Testis (tissue), 3 donors: ENCODE measurements around the gene CD80. TPM values are rescaled to one million over a fixed set of nuclear protein-coding genes. Genes with fewer than 3 reads are reported as not detected.

Experiments used
- DNase-seq: peaks from one replicate; pipeline ENCODE4 v3.0.0-alpha.2; 2019
- H3K27ac ChIP-seq, 2 donors: fragments of 200-600 bp; sonication (generic); one replicate each; pipeline ENCODE4 v1.5.1; 2019
- H3K27me3 ChIP-seq: fragments of 200-600 bp; sonication (generic); one replicate; pipeline ENCODE4 v1.5.1; 2019
- H3K36me3 ChIP-seq: fragments of 200-600 bp; sonication (generic); one replicate; pipeline ENCODE4 v1.5.1; 2017; ENCODE audit warnings: low read depth; ENCODE audit errors: missing control alignments
- H3K4me1 ChIP-seq: fragments of 200-600 bp; sonication (generic); one replicate; pipeline ENCODE4 v1.5.1; 2019
- H3K4me3 ChIP-seq, 2 donors: fragments of 200-600 bp; sonication (generic); one replicate each; pipeline ENCODE4 v1.5.1; 2017 to 2019
- H3K9me3 ChIP-seq: fragments of 200-600 bp; sonication (generic); one replicate; pipeline ENCODE4 v1.5.1; 2017
- CTCF ChIP-seq, 3 experiments: fragments of 450-650 bp in 2 of 3; fragments of 200-600 bp in 1 of 3; sonication (generic) in 1 of 3; IDR thresholded peaks; one replicate each; pipeline ENCODE4 v1.5.1; 2016 to 2019; ENCODE audit warnings: antibody characterized with exemption in 3 of 3, mild to moderate bottlenecking in 2 of 3, moderate library complexity in 1 of 3
- POLR2A ChIP-seq: fragments of 450-650 bp; IDR thresholded peaks from one replicate; pipeline ENCODE4 v1.6.1; 2017; ENCODE audit warnings: antibody characterized with exemption, mild to moderate bottlenecking, moderate library complexity
- WGBS, 2 donors: methylation state at CpG; one replicate each; pipeline ENCODE4 v1.1.5; 2018; 5-methylcytosine and 5-hydroxymethylcytosine counted together
- intact Hi-C: fragments of 100-400 bp; cut with DNase I; formaldehyde crosslinking; loops from one replicate; pipeline ENCODE4 v1.15.1; 2023; ENCODE audit warnings: low total_unique reads
- polyA plus RNA-seq: library from polyadenylated mRNA; stranded (reverse); fragments of 350-450 nt; fragmentation: Illumina TruSeq; extraction: RNeasy Lipid Tissue Mini Kit (QIAGEN cat#74804); gene quantifications from one replicate; pipeline ENCODE4 v1.2.3, GENCODE V29; 2014; ENCODE audit warnings: low read depth, low replicate concordance; ENCODE audit not compliant: insufficient read depth
- total RNA-seq, 2 donors: library from RNA; depleted of rRNA; stranded (reverse); fragments of >200 nt; gene quantifications; one replicate each; pipeline ENCODE4 v1.2.3, GENCODE V29; 2016

The CD80 gene
- total and polyA plus RNA-seq, 3 donors from 2014 or later: 0.42 to 2.0 (median 0.74) TPM

GRCh38 chr3:119518026-119518425, 41.4 kb downstream of the CD80 start:
- H3K27ac ChIP-seq: no peak overlapping the region

GRCh38 chr3:119517112-119517511, 42.3 kb downstream of the CD80 start:
- no peak for DNase-seq
- WGBS, 2 donors: 35 to 82% methylated on average over 2 of the region's 2 CpGs
- Histone ChIP-seq H3K36me3 (no peaks in the 10 kb centered on the region), H3K9me3 (no peaks in the 10 kb centered on the region), H3K4me3 (no peak overlapping the region), H3K27ac (no peak overlapping the region), H3K27me3 (no peaks in the 10 kb centered on the region), H3K4me1 (no peaks in the 10 kb centered on the region)
- TF ChIP-seq POLR2A (no peak), CTCF (IDR thresholded peaks at IDR 0.05) (no peak)
- intact Hi-C loops: no loop called here

More at GRCh38 chr3:119518026-119518425, 41.4 kb downstream of the CD80 start:
- TF ChIP-seq CTCF (IDR thresholded peaks at IDR 0.05) (no peak), POLR2A (no peak)
- 88 to 100% methylated on average over 1 of the region's 1 CpG for WGBS, 2 donors
- Histone ChIP-seq H3K9me3 (no peaks in the 10 kb centered on the region), H3K36me3 (no peaks in the 10 kb centered on the region), H3K4me3 (no peak overlapping the region), H3K4me1 (no peaks in the 10 kb centered on the region), H3K27me3 (no peaks in the 10 kb centered on the region)
- intact Hi-C loops: no loop called here
- DNase-seq: no peak

GRCh38 chr3:119514637-119515036, 44.8 kb downstream of the CD80 start:
- Histone ChIP-seq H3K27me3 (no peaks in the 10 kb centered on the region), H3K27ac (no peak overlapping the region), H3K4me1 (no peaks in the 10 kb centered on the region), H3K36me3 (no peaks in the 10 kb centered on the region), H3K4me3 (no peak overlapping the region), H3K9me3 (no peaks in the 10 kb centered on the region)
- no peak for DNase-seq
- intact Hi-C loops: no loop called here
- 70 to 74% methylated on average over 2 of the region's 2 CpGs for WGBS, 2 donors
- no peak for TF ChIP-seq CTCF (IDR thresholded peaks at IDR 0.05)
- no peak for TF ChIP-seq POLR2A

GRCh38 chr3:119510690-119511089, 48.7 kb downstream of the CD80 start:
- H3K36me3 ChIP-seq: no peaks in the 10 kb centered on the region

More at GRCh38 chr3:119510690-119511089, 48.7 kb downstream of the CD80 start:
- no peak for DNase-seq
- TF ChIP-seq CTCF (IDR thresholded peaks at IDR 0.05) (no peak), POLR2A (no peak)
- no peaks in the 10 kb centered on the region for H3K27me3 ChIP-seq
- H3K9me3 ChIP-seq: no peaks in the 10 kb centered on the region
- intact Hi-C loops: no loop called here
- no peaks in the 10 kb centered on the region for H3K4me1 ChIP-seq
- no peak overlapping the region for H3K4me3 ChIP-seq
- no peak overlapping the region for H3K27ac ChIP-seq
